ENCODE data around the gene KRT72.

DNA sequence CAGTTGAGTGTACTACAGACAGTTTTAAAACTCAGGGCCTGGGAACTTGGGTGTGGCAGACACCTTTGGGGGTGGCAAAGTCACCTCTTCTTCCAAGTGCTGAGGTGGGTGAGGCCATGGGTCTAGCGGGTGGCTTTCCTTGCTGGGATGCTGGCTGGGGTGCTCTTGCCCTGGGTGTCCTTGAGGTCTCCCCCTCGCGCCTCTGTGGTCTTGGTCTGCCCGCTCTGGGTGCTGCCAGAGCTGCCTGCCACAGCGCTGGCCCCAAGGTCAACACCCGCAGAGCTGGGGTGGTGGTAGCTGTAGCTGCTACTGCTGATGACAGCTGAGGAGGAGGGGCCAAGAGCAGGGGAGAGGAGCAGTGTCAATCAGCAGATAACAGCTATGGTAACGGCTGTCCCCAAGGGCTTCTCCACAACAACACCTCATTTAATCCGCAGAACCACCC lies 34.4 kb downstream of the KRT72 start:
- TF ChIP-seq, protein P1, sequence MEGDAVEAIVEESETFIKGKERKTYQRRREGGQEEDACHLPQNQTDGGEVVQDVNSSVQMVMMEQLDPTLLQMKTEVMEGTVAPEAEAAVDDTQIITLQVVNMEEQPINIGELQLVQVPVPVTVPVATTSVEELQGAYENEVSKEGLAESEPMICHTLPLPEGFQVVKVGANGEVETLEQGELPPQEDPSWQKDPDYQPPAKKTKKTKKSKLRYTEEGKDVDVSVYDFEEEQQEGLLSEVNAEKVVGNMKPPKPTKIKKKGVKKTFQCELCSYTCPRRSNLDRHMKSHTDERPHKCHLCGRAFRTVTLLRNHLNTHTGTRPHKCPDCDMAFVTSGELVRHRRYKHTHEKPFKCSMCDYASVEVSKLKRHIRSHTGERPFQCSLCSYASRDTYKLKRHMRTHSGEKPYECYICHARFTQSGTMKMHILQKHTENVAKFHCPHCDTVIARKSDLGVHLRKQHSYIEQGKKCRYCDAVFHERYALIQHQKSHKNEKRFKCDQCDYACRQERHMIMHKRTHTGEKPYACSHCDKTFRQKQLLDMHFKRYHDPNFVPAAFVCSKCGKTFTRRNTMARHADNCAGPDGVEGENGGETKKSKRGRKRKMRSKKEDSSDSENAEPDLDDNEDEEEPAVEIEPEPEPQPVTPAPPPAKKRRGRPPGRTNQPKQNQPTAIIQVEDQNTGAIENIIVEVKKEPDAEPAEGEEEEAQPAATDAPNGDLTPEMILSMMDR (IDR thresholded peaks at IDR 0.05 in 8 of 11, conservative IDR thresholded peaks at IDR 0.05 in 3 of 11): no peak
- TF ChIP-seq POLR2AphosphoS5 (IDR thresholded peaks at IDR 0.05) (peak in 2 of 3 donors; percentile 25 to 36), POLR2A (IDR thresholded peaks at IDR 0.05) (no peak)

All from spleen (tissue), 7 donors.